ENCODE results near the gene GABRD. TPM values are rescaled to one million over a fixed set of nuclear protein-coding genes. Genes with fewer than 3 reads are reported as not detected.

GABRD gene
- total RNA-seq, 1 experiment from 2014 or later, result not detected

- peaks cover 30% of the 10 kb centered on the region for H3K27me3 ChIP-seq
These were observed 28.0 kb downstream of the GABRD start for GRCh38 chr1:2046953-2047748.

DNA sequence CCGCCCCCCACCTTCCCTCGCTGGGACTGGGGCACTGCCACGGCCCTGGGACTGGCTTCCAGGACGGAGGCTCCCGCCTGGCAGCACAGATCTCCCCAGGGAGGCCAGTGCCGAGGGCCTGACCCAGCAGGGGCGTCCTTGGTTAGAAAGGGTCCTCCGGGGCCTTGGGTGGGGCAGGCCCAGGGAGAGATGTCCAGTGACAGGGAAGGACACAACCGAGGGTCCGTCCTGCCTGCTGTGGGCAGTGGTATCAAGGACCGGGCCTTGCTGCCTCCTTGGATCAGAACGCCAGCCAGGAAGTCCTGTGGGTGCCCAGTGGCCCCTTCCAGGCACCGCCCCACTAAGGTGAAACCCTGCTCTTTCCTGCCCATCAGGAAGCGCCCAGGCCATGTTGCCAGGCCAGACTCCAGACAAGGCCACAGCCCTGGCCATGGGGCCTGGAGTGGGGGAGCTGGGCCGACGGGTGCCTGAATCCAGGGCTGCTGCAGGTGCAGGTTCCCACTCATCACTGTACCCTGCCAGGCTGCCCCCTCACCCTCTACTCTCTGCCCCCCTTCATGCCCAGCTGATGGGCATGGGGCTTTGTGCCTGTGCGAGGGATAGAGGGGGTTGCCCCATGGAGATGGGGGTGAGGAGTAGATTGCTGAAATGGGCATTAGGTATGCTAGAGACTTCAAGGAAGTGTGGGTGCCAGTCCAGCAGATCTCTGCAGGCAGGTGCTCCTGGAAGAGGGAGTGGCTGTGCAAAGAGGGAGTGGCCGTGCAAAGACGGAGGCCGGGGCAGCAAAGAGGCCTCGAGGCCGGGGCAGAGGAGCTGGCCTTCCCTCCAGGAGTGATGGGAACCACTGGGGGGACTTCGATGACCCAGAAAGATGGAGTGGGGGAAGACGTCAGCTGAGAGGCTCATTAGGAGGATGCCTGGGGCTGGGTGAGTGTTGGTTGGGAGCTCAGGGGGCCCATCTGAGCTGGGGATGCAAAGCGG is 28.9 kb downstream of the GABRD start:
- H3K4me1 ChIP-seq, result peaks cover 4% of the 10 kb centered on the region; the same call in 1 of the 2 replicates
- H3K27me3 ChIP-seq, result peaks cover 30% of the 10 kb centered on the region
- no peak overlapping the region for H3K4me3 ChIP-seq
- H3K9me3 ChIP-seq (replicated peaks), result no peaks in the 10 kb centered on the region
- no peaks in the 10 kb centered on the region for H3K36me3 ChIP-seq
- no peak overlapping the region for H3K27ac ChIP-seq
- DNase-seq, result no peak

More at GRCh38 chr1:2046953-2047748, 28.0 kb downstream of the GABRD start:
- Histone ChIP-seq H3K4me3 (no peak overlapping the region), H3K27ac (no peak overlapping the region), H3K36me3 (no peaks in the 10 kb centered on the region), H3K9me3 (replicated peaks) (no peaks in the 10 kb centered on the region), H3K4me1 (peaks cover 4% of the 10 kb centered on the region; the same call in 1 of the 2 replicates)
- no peak for DNase-seq

- Histone ChIP-seq H3K9me3 (replicated peaks) (no peaks in the 10 kb centered on the region), H3K4me3 (no peak overlapping the region), H3K4me1 (peaks cover 4% of the 10 kb centered on the region; the same call in 1 of the 2 replicates), H3K27me3 (peaks cover 27% of the 10 kb centered on the region), H3K27ac (no peak overlapping the region), H3K36me3 (no peaks in the 10 kb centered on the region)
- no peak for DNase-seq
These were observed 30.1 kb downstream of the GABRD start for GRCh38 chr1:2049225-2049717.

DNA sequence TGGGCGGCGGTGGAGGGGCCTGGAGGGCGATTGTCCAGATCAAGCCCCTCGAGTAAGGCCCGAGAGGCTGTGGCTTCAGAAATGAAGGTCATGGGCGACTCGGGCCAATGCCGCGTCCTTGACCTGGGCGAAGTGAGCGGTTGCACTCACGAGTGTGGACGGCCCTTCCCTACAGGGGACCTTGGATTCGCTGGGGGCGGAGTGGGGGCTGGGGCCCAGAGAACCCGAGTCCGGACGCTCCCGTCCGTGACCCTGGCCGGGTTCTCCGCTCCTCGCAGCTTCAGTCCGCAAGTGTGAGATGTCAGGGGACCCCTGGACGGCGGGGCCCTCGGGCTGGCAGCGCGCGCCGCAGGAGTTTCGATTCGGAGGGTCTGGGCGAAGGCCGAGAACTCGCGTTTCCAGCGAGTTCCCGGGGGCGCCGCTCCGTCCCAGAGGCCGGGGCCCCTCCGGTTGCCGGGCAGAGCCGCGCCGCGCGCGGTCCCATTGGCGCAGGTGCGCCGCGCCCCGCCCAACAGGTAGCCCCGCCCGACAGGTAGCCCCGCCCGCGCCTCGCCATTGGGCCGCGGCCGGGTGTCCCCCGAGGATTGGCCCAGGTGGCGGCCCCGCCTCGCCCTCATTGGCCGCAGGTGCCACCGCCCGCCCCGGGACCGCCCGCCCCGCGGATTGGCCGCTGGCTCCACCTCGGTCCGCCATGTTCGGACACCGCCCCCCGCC is 30.7 kb downstream of the GABRD start, which contains the start of gene PRKCZ:
PRKCZ (plus strand) TSS at position 694 of the 714 bp plus-strand sequence. CDS start 220 bp downstream, outside the sequence.
- Histone ChIP-seq H3K27me3 (peaks cover 25% of the 10 kb centered on the region), H3K27ac (no peak within 1 kb of the TSS), H3K36me3 (no peaks in the 10 kb centered on the region), H3K9me3 (replicated peaks) (no peaks in the 10 kb centered on the region), H3K4me1 (0 out of 2 replicates have a peak, but pooled peaks cover 2% of the 10 kb centered on the region), H3K4me3 (no peak within 1 kb of the TSS)
- no peak for DNase-seq

GRCh38 chr1:2050461-2050792 is 31.3 kb downstream of the GABRD start:
- no peak overlapping the region for H3K27ac ChIP-seq

DNA sequence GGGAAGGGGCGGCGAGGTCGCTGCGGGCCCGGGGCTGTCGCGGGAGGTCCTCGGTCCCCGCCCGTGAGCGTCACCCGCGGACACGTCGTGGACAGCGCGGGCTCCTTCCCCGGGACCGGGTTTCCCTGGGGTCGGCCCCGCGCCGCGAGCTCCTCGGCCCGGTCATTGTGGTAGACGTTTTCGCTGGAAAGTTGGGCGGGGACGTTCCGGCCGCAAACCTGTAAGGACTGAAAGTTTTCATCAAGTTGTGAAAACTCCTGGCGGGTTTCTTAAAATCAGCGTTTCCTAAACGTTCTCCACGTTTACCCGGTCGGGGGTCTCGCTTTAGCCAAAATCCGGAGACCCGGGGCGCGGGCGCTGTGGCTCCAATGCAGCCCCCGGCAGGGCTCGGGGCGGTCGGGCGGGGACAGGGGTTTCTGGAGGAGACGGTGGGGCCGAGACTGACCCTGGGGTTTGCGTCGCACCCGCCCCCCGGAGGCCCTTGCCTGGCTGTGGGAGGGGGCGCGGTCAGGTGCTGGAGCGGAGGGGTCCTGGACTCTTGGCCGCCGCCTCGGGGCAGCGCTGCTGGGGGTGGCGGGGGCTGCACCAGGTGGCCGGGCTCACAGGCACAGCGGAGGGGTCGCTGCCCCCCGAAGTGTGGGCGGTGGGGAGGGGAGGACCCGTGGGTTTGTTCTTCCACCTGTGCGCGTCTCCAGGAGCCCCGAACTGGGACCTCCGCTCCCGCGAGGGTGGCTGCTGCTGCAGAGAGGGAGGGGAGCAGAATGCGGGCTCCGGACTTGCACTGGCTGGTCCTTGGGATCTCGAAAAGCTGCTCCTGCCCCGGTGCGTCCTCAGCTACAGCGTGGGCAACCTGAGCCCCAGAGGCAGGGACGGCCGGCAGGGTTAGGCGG is 31.9 kb downstream of the GABRD start:
- peaks cover 21% of the 10 kb centered on the region for H3K27me3 ChIP-seq

More at GRCh38 chr1:2050461-2050792, 31.3 kb downstream of the GABRD start:
- Histone ChIP-seq H3K4me1 (no peaks in the 10 kb centered on the region), H3K4me3 (no peak overlapping the region), H3K9me3 (replicated peaks) (no peaks in the 10 kb centered on the region), H3K36me3 (no peaks in the 10 kb centered on the region), H3K27me3 (peaks cover 25% of the 10 kb centered on the region)
- no peak for DNase-seq

DNA sequence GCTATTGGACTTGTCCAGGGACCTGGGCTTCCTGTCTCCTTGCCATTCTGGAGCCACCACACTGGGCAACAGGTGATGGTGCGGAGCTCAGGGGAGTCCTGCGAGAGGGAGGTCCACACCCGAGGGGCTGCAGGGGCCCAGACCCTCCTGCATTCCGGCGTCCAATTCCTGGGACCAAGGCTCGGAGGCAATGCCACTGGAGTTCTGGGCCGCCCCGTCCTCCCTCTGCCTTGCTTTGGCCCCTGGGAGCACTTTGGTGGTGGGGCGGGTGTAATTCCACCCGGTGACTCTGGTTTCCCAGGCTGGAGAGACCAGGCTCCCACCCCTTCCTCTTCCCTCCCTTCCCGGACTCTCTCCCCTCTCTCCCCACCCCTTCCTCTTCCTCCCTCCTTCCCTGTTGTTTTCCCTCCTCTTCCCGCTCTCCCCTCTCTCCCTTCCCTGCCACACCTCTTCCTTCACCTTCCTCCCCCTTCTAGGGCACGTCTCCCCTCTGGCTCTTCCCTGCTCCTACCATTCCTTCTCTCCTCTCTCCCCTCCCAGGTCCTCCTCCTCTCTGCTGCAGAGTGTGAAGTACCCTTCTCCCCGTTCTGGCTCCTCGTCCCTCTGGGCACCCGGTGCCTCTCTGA is 33.0 kb downstream of the GABRD start:
- Histone ChIP-seq H3K9me3 (replicated peaks) (no peaks in the 10 kb centered on the region), H3K36me3 (no peaks in the 10 kb centered on the region), H3K27ac (no peak overlapping the region), H3K27me3 (peaks cover 18% of the 10 kb centered on the region), H3K4me3 (no peak overlapping the region), H3K4me1 (no peaks in the 10 kb centered on the region)
- no peak for DNase-seq

More for the DNA sequence above, 31.9 kb downstream of the GABRD start:
- H3K4me1 ChIP-seq, result no peaks in the 10 kb centered on the region
- H3K27ac ChIP-seq, result no peak overlapping the region
- no peaks in the 10 kb centered on the region for H3K36me3 ChIP-seq
- H3K9me3 ChIP-seq (replicated peaks), result no peaks in the 10 kb centered on the region
- H3K4me3 ChIP-seq, result no peak overlapping the region
- DNase-seq, result no peak

GRCh38 chr1:2052756-2053155 is 33.6 kb downstream of the GABRD start:
- Histone ChIP-seq H3K9me3 (replicated peaks) (no peaks in the 10 kb centered on the region), H3K27ac (no peak overlapping the region), H3K36me3 (no peaks in the 10 kb centered on the region), H3K4me1 (no peaks in the 10 kb centered on the region), H3K27me3 (peaks cover 12% of the 10 kb centered on the region), H3K4me3 (no peak overlapping the region)
- no peak for DNase-seq

DNA sequence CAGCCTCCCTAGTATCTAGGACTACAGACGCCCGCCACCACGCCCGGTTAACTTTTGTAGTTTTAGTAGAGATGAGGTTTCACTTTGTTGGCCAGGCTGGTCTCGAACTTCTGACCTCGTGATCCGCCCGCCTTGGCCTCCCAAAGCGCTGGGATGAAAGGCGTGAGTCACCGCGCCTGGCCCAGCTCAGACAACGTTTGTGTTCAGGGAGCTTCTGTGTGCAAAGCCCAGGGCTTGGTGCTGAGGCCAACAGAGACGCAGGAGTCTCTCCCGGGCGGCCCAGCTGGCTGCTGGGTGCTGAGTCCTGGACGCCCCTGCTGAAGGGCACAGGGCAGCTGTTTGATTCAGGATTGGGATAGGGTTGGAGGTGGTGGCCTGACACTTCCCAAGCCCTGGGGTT is 34.1 kb downstream of the GABRD start:
- H3K27me3 ChIP-seq, result peaks cover 7% of the 10 kb centered on the region

GRCh38 chr1:2053784-2054376 is 34.7 kb downstream of the GABRD start:
- H3K27ac ChIP-seq, result no peak overlapping the region
- H3K4me1 ChIP-seq, result no peaks in the 10 kb centered on the region
- no peaks in the 10 kb centered on the region for H3K36me3 ChIP-seq
- peaks cover under 1% of the 10 kb centered on the region for H3K27me3 ChIP-seq
- no peaks in the 10 kb centered on the region for H3K9me3 ChIP-seq (replicated peaks)
- no peak overlapping the region for H3K4me3 ChIP-seq
- DNase-seq, result no peak

More for the DNA sequence above, 34.1 kb downstream of the GABRD start:
- H3K36me3 ChIP-seq, result no peaks in the 10 kb centered on the region
- no peaks in the 10 kb centered on the region for H3K4me1 ChIP-seq
- no peaks in the 10 kb centered on the region for H3K9me3 ChIP-seq (replicated peaks)
- H3K27ac ChIP-seq, result no peak overlapping the region
- H3K4me3 ChIP-seq, result no peak overlapping the region
- DNase-seq, result no peak

- no peaks in the 10 kb centered on the region for H3K36me3 ChIP-seq
- no peak for DNase-seq
- H3K27ac ChIP-seq, result no peak overlapping the region
- H3K4me3 ChIP-seq, result no peak overlapping the region
- H3K4me1 ChIP-seq, result no peaks in the 10 kb centered on the region
- no peaks in the 10 kb centered on the region for H3K9me3 ChIP-seq (replicated peaks)
- peaks cover 6% of the 10 kb centered on the region for H3K27me3 ChIP-seq
These were observed 35.4 kb downstream of the GABRD start for GRCh38 chr1:2054560-2054959.

- peaks cover 16% of the 10 kb centered on the region for H3K27me3 ChIP-seq
- no peaks in the 10 kb centered on the region for H3K9me3 ChIP-seq (replicated peaks)
- H3K36me3 ChIP-seq, result no peaks in the 10 kb centered on the region
- no peak for DNase-seq
- peaks cover 6% of the 10 kb centered on the region; the same call in 1 of the 2 replicates for H3K4me1 ChIP-seq
- H3K27ac ChIP-seq, result no peak overlapping the region
- no peak overlapping the region for H3K4me3 ChIP-seq
These were observed 36.9 kb downstream of the GABRD start for GRCh38 chr1:2055911-2056575.
